Astrocyte of the cerebellum (primary cell): Measurements from ENCODE around the gene ENPP6.

Source experiments
- DNase-seq: peaks from one replicate; pipeline ENCODE4 v3.0.0-alpha.2; 2011; ENCODE audit warnings: low read depth
- H3K4me3 ChIP-seq: 2 replicates; pipeline ENCODE4 v1.5.1; 2011; ENCODE audit warnings: mild to moderate bottlenecking, low read depth, low read length, moderate library complexity
- in situ Hi-C: cut with HindIII; loops from 2 replicates; pipeline ENCODE4 v1.10.0; 2017; ENCODE audit warnings: low sequenced_read_pairs
- TF ChIP-seq, protein P1 (sequence below): IDR thresholded peaks from 2 replicates; pipeline ENCODE4 v1.5.1; 2012; ENCODE audit warnings: low read length, low read depth, moderate library complexity, mild to moderate bottlenecking; ENCODE audit errors: missing control alignments

ENPP6 gene

DNA sequence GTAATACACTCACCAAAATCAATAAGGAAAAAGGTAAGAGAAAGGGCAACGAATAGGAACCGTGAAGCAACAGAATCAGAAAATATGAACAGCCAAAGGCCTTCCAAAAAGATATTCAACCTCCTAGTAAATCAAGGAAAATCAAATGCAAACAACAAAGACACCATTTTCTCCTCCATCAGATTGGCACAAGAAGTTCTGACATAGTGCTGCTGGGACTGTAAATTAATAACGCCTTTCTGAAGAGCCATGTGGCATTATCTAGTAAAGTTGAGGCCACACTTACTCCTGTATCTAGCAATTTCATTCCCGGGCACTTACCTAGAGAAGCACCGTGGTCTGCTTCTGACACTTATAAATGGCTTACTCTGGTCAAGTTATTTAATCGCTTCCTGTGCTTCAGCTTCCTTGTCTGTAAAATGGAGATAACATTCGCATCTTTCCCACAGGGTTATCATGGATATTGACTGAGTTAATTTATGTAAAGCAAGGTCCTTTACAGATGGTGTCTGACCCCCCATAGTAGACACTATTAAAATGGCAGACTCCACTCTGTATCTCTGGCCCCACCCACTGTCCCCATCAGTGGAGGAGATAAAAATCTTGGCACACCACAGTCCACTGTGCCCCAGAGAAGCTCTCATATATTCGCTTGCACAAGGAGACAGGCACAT lies 20.5 kb upstream of the ENPP6 start:
- DNase-seq = no peak
- in situ Hi-C loops = no loop called here
- no peak overlapping the region for H3K4me3 ChIP-seq
- TF ChIP-seq, protein P1, sequence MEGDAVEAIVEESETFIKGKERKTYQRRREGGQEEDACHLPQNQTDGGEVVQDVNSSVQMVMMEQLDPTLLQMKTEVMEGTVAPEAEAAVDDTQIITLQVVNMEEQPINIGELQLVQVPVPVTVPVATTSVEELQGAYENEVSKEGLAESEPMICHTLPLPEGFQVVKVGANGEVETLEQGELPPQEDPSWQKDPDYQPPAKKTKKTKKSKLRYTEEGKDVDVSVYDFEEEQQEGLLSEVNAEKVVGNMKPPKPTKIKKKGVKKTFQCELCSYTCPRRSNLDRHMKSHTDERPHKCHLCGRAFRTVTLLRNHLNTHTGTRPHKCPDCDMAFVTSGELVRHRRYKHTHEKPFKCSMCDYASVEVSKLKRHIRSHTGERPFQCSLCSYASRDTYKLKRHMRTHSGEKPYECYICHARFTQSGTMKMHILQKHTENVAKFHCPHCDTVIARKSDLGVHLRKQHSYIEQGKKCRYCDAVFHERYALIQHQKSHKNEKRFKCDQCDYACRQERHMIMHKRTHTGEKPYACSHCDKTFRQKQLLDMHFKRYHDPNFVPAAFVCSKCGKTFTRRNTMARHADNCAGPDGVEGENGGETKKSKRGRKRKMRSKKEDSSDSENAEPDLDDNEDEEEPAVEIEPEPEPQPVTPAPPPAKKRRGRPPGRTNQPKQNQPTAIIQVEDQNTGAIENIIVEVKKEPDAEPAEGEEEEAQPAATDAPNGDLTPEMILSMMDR = no peak

DNA sequence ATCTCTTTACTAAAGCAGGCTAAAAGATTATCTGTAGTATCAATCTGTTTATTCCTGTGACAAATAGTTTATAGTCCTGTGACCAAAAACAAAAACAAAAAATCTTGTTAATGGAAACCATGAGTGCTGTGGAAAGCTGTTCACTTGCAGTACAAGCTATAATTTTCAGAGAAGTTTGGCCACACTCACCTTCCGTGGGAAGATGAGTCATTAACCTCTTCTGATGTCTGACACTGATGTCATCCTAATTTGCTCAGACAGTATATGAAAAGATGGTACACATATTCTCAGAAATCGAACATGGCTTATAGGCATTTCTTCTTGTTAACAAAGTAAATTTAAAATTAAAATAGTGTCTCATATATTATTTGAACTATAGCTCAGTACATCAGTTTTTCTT lies 19.9 kb upstream of the ENPP6 start:
- in situ Hi-C loops = no loop called here
- TF ChIP-seq, protein P1 = no peak
- no peak overlapping the region for H3K4me3 ChIP-seq
- DNase-seq = no peak

DNA sequence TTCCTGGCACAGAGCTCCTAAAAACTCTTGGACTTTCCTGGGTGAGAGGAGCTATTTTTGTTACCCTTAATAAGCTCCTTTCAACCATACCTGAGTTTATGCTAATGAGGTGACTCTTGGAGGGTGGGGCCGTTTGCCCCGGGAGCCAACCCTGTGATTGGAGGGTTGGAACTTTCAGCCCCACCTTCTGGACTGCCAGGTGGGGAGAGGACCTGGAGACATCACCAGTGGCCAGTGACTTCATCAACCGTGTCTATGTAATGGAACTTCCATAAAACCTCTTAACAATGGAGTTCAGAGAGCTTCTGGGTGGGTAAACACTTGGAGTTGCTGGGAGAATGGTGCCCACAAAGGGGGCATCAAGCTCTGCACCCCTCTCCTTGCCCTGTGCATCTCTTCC lies 17.9 kb upstream of the ENPP6 start:
- TF ChIP-seq, protein P1 = no peak
- no peak for DNase-seq
- in situ Hi-C loops = no loop called here
- H3K4me3 ChIP-seq = no peak overlapping the region

DNA sequence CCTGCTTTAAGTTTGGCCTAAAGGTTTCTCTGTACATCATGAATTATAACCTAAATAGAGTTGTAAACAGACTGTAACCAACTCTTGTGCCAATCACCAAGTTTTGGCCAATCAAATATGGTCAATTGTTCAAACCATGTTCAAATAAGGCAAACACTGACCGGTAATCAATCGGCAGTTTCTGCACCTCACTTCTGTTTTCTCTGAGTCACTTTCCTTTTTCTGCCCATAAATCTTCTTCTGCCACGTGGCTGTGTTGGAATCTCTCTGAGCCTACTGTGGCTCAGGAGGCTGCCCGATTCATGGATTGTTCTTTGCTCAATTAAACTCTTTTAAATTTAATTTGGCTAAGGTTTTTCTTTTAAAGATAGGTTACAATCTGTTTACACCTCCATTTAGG lies 16.5 kb upstream of the ENPP6 start:
- in situ Hi-C loops = no loop called here

DNA sequence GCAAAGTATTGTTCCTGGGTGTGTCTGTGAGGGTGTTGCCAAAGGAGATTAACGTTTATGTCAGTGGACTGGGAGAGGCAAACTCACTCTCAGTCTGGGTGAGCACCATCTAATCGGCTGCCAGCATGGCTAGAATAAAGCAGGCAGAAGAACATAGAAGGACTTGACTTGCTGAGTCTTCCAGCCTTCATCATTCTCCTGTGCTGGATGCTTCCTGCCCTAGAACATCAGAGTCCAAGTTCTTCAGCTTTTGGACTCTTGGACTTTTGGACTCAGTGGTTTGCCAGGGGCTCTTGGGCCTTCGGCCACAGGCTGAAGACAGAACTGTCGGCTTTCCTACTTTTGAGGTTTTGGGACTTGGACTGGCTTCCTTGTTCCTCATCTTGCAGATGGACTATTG lies 15.3 kb upstream of the ENPP6 start:
- in situ Hi-C loops = no loop called here
- TF ChIP-seq, protein P1 = no peak
- no peak overlapping the region for H3K4me3 ChIP-seq
- DNase-seq = no peak

More for the DNA sequence above, 16.5 kb upstream of the ENPP6 start:
- DNase-seq = no peak
- TF ChIP-seq, protein P1 = no peak
- H3K4me3 ChIP-seq = no peak overlapping the region

DNA sequence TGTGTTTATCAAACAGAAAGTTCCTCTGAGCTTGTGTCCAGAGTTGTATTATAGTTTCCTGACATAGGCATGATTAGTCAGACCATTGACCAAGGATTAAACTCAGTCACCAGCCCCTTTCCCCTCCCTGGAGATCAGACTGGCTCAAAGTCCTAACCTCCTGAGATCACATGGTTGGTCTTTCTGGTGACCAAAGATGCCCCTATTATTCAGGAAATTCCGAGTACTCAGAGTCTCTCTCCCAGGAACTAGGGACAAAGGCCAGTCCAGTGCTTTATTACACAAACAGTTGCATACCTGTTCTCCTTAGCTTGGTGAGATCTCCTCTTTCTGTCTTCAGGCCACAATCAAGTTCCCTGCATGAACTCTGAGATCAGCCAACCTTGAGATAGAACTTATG lies 14.5 kb upstream of the ENPP6 start:
- TF ChIP-seq, protein P1 = no peak
- H3K4me3 ChIP-seq = no peak overlapping the region
- in situ Hi-C loops = no loop called here
- DNase-seq = no peak
